Measurements from ENCODE around the gene OR2A1.
"Not testable (repeated sequence)": the region's sequence is repeated elsewhere in the genome, so short reads cannot be mapped to it uniquely, and the experiment has no call there.

OR2A1 gene, protein sequence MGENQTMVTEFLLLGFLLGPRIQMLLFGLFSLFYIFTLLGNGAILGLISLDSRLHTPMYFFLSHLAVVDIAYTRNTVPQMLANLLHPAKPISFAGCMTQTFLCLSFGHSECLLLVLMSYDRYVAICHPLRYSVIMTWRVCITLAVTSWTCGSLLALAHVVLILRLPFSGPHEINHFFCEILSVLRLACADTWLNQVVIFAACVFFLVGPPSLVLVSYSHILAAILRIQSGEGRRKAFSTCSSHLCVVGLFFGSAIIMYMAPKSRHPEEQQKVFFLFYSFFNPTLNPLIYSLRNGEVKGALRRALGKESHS

DNA sequence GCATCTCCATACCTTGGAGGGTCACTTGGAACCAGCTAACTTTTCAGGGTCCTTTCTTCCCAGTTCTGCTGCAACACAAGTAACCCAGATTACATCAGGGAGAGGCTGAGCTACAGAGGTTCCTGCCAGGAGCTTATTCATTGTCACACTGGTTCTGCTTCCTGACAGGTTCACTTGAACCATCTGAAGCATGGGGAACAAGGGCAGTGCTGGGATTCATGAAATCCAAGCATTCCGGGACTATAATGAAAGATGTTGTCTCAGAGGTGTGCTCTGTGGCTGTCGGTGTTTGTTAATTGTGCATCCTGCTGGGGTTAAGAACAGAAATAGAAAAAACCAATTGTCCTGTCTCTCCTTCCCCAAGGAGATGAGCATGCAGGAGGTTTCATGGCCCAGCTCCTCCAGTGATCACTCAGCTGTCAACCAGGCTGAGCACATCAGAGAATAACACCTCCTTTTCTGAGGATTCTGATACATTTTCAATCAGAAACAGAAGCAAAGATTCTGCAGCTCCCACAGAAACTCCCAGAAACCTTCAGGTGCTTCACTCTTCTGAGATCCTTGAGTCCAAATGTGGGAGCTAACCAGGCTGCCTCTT is at the start of gene OR2A1:
OR2A1 (plus strand) TSS at position 548 of the 598 bp plus-strand sequence. CDS start 5,706 bp downstream, outside the sequence.
- not testable (repeated sequence) for DNase-seq (ENCODE audit: low spot score)

DNA sequence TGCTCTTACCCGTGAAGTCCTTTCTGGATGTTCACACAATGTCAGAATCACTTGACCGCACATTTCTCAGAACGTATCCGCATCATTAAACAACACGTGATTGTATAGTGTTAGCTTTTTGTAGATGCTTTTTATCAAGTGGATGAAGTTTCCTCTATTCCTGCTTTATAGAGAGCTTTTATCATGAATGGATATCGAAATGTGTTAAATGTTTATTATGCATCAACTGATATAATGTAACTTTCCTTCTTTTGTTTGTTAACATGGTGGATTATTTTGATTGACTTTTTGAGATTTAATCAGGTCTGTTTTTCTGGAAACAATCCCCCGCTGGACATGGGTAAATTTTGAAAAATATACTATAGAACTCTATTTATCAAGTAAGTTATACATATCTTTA is 47.5 kb upstream of the OR2A1 start, which contains the start of gene OR2A7:
OR2A7 (minus strand) TSS at position 101 of the 400 bp plus-strand sequence. CDS start 5,164 bp downstream, outside the sequence.
- not testable (repeated sequence) for DNase-seq (ENCODE audit: low spot score)

DNA sequence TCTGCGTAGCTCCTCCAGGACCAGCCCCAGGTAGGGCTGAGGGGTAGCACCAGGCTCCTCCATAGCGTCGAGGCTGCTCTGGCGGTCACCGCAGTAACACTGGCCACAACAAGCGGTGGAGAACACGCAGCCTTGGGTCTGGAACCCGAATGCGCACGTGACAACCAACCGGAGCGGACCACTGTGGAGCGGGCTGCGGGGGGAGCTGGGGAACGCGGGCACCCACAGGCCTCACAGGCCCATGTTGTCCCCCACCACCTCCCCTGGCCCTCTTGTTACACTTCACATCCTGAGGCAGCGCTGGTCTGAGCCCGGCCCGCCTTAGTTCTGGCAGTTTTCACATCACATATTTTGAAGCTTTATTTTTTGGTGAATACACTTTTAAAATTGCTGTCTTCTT is 43.0 kb upstream of the OR2A1 start, which contains the start of gene CTAGE8:
CTAGE8 (minus strand) TSS at position 101 of the 400 bp plus-strand sequence; CDS start at position 63, 38 bp downstream.
- not testable (repeated sequence) for DNase-seq (ENCODE audit: low spot score)

DNA sequence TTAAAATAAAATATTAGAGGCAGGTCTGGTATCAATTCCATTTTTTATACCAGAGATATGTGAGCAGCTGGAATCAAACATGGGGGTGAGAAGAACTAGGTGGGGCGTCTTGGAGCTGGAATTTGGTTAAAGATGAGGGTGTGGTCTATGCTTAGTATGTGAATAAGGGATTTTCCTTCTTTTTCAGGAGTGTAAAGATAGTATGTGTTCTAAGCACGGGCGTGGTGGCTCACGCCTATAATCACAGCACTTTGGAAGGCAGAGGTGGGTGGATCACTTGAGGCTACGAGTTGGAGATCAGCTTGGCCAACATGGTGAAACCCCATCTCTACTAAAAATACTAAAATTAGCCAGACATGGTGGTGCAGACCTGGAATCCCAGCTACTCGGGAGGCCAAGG is 36.9 kb upstream of the OR2A1 start:
- not testable (repeated sequence) for DNase-seq (ENCODE audit: low spot score)

DNA sequence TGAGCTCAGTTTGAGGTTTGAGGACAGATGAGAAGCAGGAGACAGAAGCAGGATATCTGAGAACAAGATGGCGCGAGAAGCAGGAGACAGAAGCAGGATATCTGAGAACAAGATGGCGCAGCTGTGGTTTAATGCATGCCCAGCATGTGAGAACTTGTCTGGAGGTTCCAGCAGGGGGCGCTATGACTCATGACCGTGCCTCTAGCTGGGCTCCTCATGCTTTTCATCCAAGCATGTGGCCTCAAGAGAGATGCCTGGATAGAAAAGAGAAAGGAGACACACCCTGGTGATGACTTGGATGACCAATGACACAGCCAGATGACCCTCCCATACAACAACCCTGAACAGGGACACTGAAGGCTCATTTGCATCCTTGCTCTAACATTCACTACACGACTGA is 32.2 kb upstream of the OR2A1 start:
- DNase-seq (ENCODE audit: low spot score): not testable (repeated sequence)

DNA sequence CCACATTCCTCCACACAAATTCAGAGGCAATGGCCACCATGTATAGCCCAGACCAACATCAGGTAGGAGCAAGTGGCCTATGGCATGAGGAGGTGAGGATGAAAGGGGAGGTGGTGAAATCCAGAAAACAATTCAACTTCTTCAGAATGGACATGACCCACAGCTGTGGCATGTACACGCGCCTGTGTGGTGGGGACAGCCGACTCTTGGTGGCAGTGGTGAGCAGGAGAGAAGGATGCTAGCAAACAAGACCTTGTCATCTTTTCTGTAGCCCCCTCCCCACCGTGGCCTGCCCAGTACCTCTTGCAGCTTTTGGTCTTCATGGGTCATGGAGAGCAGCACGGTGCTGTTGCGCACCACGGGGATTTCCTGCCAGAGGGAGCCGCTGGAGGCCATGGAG is 30.2 kb upstream of the OR2A1 start:
- not testable (repeated sequence) for DNase-seq (ENCODE audit: low spot score)

DNA sequence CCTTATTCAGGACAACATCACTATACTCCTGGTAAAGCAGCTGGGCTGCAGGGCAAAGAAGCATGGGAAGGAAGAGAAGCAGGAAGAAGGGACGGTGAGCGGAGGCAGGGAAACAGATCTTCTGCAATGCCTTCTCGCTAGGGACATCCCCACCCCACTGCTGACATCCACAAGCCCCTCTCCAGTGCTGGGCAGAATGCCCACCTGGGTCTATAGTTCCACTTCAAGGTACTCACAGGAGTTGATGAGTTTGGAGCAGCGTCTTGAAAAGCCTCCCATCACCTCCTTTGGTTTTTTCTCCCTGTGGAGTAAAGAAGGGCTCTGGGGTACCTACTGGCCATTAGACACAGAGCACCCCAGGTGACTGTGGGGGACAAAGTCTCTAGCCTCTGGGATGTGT is 29.7 kb upstream of the OR2A1 start:
- not testable (repeated sequence) for DNase-seq (ENCODE audit: low spot score)

DNA sequence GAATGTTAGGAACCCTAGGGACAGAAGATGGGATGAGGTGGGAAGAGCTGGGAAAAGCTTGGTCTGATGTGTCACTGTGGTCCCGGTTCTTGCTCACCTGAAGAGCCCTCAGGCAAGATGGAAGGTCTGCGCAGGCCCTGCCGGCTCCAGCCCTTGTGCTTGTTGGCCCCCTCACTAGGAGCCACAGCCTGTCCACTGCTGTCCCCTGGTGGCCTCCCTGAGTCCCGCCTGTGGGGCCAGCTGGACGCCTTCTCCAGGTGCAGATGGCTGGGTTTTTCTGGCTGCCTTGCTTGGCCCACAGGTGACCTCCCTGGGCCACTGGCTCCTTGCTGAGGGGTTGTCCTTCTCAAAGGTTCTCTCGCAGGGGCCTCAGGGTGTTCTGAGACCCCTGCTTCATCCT is 28.5 kb upstream of the OR2A1 start:
- not testable (repeated sequence) for DNase-seq (ENCODE audit: low spot score)

DNA sequence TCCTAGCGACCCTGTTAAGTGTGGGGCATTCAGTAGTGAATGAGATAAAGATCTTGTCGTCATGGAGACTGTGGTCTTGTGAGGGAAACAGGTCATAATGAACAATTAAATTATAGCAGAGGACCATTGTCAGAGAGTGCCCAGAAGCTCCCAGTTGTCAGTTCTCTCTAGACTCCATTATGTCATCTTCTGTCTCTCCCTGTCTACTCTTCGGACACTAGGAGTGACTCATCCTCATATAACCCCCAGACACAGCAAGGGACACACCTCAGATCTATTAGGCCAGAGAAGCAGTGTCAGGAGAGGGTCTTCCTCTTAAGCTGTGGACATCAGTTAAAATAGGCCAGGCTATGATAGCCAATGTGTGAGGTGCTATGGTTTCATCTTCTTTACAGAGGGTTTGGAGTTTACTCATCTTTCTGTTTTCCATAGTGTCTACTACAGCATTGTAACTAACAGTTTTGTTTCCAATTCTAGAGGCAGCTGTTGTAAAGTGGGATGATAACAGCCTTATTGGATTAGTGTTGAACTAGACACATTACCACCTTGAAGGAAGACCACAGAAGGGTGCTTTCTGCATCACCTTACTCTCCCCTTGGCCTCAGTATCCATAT is 24.9 kb upstream of the OR2A1 start:
- DNase-seq (ENCODE audit: low spot score): not testable (repeated sequence)

DNA sequence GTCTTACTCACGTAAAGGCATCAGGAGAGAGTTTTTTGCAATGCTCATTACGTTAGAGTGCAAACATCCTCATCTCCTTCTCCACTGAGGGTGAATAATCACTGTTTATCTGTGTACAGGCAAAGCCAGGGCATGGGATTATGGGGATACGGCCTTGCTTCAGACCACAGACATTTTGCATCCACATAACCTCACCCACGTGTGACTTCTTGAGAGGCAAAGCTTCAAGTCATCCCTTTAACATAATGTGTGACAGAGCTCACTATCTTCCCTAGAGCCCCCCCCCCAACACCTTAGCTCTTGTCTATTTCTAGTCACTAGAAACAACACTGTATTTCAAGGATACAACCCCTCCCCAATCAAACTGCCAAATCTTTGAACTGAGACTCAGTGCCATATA is 20.6 kb upstream of the OR2A1 start:
- DNase-seq (ENCODE audit: low spot score): not testable (repeated sequence)

DNA sequence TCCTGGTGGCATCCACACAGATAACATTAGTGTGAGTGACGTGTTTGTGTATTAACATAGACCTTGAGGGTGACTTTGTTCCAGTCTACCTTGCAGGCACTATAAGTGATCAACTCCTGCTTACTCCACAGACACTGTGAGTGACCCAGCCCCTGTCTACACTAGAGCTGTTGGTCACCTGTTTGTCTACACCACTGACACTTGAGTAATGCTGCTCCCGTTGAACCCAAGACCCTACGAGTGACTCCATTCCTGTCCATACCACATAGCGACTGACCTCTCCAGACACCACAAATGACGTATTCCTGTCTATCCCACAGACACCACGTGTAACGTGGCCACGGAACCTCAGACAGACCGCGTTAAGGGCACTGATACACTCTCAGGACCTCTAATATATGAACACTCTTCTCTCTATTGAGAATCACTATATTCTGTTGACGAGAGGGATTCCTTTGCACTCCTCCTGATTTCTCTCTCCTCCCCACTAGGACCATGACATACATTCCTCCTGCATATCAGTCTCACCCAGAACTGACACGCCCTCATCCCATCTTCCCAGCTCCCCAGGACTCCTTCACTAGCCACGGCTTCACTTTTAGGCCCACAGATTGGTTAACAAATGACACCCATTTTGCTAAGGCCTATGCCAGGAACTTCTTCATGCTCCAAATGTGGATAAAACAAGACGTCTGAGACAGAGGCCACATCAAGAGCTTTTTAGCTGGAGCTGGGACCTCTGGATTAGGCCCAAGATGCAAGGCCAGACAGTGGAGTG is 19.6 kb upstream of the OR2A1 start:
- DNase-seq (ENCODE audit: low spot score): not testable (repeated sequence)

DNA sequence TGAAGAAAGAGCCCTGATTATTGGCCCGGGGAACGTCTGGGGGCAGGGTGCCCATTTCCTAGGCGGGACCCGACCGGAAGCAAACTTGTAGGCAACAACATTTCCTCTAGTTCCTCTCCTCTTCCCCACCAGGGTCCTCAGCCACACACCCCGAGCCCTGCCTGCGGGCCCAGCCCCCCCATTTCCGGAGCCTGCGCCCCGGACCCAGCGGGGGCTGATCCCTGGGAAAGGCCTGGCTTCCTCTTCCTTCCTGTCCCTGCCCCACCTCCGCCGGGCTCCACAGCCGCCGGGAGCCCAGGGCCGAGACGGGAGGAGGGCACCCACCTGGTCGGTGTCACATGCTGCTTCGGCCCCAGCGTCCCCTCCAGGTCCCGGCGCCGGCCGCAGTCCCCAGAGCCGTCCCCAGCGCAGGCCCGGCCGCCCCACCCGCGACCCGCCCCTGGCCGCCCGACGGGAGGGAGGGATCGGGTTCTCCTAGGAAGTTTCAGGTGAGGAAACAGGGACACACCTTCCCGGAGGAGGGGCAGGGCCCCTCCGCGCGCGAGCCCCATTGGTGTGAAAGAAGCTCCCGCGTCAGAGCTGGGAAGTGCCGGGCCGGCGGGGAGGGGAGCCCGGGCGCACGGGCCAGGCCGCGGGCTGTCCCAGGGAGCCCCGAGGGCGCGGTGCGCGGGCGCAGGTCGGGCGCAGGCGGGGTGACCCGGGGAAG is 18.3 kb upstream of the OR2A1 start:
- DNase-seq (ENCODE audit: low spot score): not testable (repeated sequence)

DNA sequence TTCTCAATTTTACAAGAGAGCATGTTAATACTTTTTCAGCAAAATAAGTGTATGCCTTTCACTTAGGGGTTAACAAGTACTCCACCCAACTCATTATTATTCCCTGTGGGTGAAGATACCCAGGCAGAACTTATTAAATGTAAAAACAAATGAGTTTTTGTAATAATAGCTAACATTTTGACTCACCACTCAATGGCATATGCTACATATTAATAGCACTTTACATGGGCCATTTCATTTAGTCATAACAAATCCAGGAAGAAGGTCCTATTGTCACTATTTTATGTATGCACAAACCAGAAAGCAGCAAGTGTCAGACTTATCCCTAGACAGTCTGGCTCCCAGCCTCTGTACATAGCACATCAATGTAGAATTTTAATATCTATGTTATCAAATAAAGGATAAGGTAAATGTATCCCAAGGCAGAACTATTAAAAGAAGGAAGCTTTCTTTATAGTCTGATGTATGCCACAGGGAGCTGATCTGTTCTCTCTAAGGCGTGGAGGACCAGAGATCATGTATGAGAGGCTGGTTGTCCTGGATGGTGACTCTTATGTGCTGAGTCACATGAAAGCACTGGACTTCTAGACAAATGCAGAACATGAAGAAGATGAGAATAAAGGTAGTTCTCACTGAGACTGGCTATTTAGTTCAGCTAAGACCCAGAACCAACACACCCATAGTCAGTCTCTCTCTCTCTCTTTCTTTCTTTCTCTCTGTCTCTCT is 9.5 kb upstream of the OR2A1 start:
- not testable (repeated sequence) for DNase-seq (ENCODE audit: low spot score)

DNA sequence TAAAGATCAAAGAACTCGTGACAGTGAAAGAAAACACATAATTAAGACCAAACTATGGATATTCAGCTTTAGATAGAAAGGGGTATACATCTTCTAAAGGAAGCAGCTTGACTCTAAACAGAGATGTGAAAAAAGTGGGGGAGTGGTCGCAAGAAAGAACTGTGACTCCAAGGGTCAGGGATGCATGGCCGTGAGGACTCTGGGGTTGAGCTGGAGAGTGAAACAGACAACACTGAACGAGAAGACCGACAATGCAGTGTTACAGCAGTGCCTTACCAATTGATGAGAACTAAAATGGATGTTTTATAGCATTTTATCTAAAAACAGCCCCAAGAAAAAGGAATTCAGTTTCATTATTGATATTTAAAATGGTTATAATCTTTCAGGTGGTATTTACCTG is 8.6 kb upstream of the OR2A1 start:
- not testable (repeated sequence) for DNase-seq (ENCODE audit: low spot score)

DNA sequence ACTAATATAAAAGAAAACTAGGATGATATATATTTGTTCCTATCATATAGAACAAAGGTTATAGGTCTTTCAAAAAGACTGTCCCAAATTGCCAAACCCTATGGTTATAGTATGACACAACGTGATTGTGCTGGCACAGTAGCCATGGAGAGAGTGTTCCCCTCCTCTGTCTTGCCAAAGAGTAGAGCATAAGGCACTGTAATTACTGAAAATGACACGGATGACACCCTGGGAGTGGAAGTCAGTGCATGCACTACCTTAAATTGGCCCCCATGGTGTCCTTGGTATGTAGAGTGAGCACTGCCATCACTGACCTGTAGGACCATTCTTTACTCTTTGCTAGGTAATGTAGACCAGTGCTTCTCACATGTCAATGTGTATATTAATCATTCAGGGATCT is 7.1 kb upstream of the OR2A1 start:
- DNase-seq (ENCODE audit: low spot score): not testable (repeated sequence)

DNA sequence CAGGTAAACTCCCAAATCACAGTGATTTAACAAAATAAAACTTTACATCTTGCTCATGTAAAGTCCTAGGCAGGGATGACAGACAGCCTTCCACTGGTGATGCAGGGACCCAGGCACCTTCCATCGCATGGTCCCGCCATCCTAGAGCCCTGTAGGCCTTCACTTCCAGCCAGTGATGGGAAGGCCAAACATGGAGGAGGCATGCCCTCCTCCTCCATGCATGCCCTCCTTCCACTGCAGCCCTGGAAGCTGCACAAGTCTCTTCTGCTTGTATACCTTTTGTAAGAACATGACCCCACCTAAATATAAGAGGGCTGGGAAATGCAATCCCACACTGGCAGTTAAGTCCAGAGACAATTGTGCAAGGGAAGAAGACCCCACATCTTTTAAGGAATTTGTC is 2.5 kb upstream of the OR2A1 start:
- not testable (repeated sequence) for DNase-seq (ENCODE audit: low spot score)

DNA sequence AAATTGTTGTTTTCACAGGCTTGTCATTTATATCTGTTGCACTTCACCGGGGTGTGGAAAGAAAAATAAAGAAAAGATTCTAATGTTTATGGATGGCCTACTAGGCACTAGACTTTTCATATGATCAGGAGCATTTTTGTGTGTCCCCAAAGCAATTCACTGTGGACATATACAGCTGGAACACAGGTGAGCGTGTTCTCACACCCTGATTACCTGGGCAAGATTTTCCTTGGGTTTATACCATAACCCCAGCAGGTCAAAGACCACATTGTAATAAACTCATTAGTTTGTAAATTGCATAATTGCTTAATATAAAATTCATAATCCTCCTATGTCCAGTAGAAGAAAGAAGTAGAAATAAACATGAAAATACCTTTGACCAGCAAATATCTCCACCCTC is 1.0 kb upstream of the OR2A1 start:
- DNase-seq (ENCODE audit: low spot score): not testable (repeated sequence)

DNA sequence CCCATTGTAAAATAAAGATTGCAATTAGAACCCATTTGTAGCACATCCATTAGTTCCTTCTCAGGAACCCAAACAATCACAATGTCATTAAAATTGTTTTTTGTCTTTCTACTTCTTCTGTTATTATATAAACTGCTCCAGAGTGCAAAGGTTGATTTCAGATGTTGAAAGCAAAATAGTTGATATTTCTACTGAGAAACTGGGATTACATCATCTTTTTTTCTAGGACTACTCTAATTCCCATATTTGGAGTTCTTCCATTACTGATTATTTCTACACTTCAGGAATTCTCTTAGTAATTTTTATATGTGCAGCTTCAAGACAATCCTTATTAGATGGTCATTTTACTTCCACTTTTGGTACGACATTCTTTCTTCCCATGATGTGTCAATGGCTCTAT is 5.3 kb downstream of the OR2A1 start:
- not testable (repeated sequence) for DNase-seq (ENCODE audit: low spot score)

DNA sequence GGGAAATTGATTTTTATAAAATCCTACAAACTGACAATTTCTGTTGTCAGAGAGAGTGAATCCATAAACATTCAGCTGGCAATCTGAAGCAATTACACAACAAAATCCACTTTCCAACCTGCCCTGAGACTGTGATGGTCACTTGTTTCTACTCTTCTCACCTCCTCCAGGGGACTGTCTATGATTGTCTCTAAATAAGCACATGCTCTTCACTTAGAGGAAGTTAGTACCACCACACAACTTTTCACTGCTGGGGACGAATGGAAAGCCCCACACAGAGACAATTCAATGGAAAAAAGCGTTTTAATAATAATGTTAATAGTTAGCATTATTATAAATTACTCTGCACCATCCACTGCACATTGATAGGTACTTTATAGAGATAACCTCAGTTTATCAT is 7.3 kb downstream of the OR2A1 start:
- DNase-seq (ENCODE audit: low spot score): not testable (repeated sequence)

DNA sequence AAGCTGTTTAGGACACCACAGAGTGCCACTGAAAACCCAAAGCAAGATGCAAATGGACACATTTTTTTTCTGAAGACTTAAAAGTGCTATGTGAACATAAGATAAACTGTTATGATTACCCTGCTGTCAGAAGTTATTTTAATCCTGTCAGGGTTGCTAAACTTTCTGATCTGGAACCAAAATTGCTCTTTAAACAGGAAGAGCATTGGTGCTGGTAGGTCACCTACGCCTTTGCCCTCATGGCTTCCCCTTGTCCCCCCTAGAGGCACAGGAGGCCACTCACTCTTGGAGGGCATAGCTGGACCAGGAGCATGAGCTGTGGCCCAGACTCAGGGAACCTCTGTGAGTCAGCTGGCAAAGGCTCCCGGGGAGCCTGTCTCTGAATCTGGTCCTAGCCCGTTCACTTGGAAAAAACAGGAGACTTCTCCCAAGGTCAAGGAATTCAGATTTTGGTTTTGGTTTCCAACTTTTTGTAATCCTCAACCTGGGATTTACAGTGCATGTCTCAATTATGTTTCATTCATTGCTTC is 9.5 kb downstream of the OR2A1 start:
- not testable (repeated sequence) for DNase-seq (ENCODE audit: low spot score)

Data from AG20443 (cell line).